ENCODE measurements around the gene MANF. TPM values are rescaled to one million over a fixed set of nuclear protein-coding genes. Genes with fewer than 3 reads are reported as not detected.

Gene MANF
- total and polyA plus RNA-seq, 2 donors from 2014 or later: 96.5 to 224 TPM

DNA sequence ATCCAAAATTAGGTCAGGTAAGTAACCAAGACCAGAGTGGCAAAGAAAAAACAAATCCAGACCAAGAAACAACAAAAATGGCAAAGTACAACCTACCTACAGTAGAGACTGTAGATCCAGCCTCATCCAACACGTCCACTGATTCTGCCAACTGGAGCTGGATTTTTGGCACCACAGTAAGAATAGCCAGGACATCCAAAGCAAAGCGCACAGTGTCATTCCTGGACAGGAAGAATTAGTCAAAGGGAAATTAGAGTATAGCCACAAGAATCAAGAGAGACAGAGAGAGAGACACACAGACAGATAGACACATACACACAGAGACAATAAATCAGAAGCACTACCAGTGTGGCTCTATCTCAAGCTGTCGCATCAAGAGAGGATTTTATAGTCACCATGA lies 37.1 kb downstream of the MANF start:
- no peak for FAIRE-seq
- intact Hi-C loops (cut with DNase I): no loop called here

DNA sequence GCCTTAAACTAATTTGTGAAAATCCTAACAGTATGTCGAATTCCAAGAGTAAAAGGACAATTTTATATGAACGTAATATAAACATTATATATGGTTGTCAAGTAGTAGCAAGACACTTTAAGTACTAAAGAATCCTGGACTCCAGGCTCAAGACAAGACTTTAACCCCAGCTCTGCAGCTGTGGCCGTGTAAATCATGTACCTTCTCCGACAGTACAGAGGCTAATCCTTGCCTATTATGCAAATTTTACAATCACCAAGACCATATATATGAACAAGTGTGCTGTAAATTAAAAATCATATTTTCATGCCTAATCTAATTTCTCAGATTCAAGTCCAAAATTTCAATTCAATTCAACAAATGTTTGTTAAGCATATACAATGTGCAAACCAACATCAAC lies 41.8 kb downstream of the MANF start:
- no peak for DNase-seq
- no peak for FAIRE-seq
- TF ChIP-seq CTCF (IDR thresholded peaks at IDR 0.05; ENCODE audit: borderline replicate concordance, extremely low read depth, insufficient read depth): no peak
- H3K4me1 ChIP-seq (ENCODE audit: control insufficient read depth in 2 of 3, insufficient read depth in 2 of 3, low read depth in 1 of 3, low read length in 3 of 3): no peaks in the 10 kb centered on the region
- H3K4me3 ChIP-seq (ENCODE audit: low read length in 3 of 3): no peak overlapping the region
- H3K27ac ChIP-seq (ENCODE audit: low read depth in 2 of 2, low read length in 2 of 2): no peak overlapping the region
- no peaks in the 10 kb centered on the region for H3K9me3 ChIP-seq (ENCODE audit: control insufficient read depth in 2 of 3, insufficient read depth in 1 of 3, low read length in 3 of 3)
- intact Hi-C loops (cut with DNase I): no loop called here
- H3K27me3 ChIP-seq (ENCODE audit: control insufficient read depth, insufficient read depth, low read length): no peaks in the 10 kb centered on the region
- H3K36me3 ChIP-seq (ENCODE audit: control insufficient read depth in 2 of 3, insufficient read depth in 3 of 3, low read length in 3 of 3): peaks cover 5 to 15% (median 7%) of the 10 kb centered on the region in 3 donors
- H3K9ac ChIP-seq (ENCODE audit: low read length in 3 of 3): no peak overlapping the region

More for the DNA sequence above, 37.1 kb downstream of the MANF start:
- Histone ChIP-seq H3K27ac (ENCODE audit: low read depth in 2 of 2, low read length in 2 of 2) (no peak overlapping the region), H3K9me3 (ENCODE audit: control insufficient read depth in 2 of 3, insufficient read depth in 1 of 3, low read length in 3 of 3) (no peaks in the 10 kb centered on the region), H3K4me3 (ENCODE audit: low read length in 3 of 3) (no peak overlapping the region), H3K4me1 (ENCODE audit: control insufficient read depth in 2 of 3, insufficient read depth in 2 of 3, low read depth in 1 of 3, low read length in 3 of 3) (no peaks in the 10 kb centered on the region), H3K9ac (ENCODE audit: low read length in 3 of 3) (no peak overlapping the region), H3K36me3 (ENCODE audit: control insufficient read depth in 2 of 3, insufficient read depth in 3 of 3, low read length in 3 of 3) (peaks cover 4 to 19% (median 13%) of the 10 kb centered on the region in 3 donors), H3K27me3 (ENCODE audit: control insufficient read depth, insufficient read depth, low read length) (no peaks in the 10 kb centered on the region)
- no peak for DNase-seq
- no peak for TF ChIP-seq CTCF (IDR thresholded peaks at IDR 0.05; ENCODE audit: borderline replicate concordance, extremely low read depth, insufficient read depth)

DNA sequence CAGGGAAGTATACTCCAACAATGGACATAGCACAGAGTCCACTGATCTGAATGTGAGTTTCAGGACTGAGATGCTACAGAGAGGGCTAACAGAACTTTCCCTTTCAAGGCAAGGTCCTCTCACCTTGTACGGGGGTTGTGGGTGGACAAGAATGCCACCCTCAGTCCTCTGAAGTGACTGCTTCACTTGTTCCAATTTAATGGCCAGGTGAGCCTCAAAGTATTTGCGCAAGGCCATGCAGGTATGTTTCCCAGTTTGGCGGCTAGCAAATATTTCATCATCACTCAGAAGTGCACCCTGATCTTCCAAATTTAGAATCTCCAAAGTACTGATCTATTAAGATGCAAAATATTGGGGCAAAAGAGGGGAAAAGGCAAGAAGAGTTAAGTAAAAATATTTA lies 44.0 kb downstream of the MANF start:
- TF ChIP-seq CTCF (IDR thresholded peaks at IDR 0.05; ENCODE audit: borderline replicate concordance, extremely low read depth, insufficient read depth): no peak
- H3K9ac ChIP-seq (ENCODE audit: low read length in 3 of 3): no peak overlapping the region
- no peak overlapping the region for H3K4me3 ChIP-seq (ENCODE audit: low read length in 3 of 3)
- intact Hi-C loops (cut with DNase I): no loop called here
- no peaks in the 10 kb centered on the region for H3K27me3 ChIP-seq (ENCODE audit: control insufficient read depth, insufficient read depth, low read length)
- peaks cover 5 to 15% (median 8%) of the 10 kb centered on the region in 3 donors for H3K36me3 ChIP-seq (ENCODE audit: control insufficient read depth in 2 of 3, insufficient read depth in 3 of 3, low read length in 3 of 3)
- FAIRE-seq (no peak), DNase-seq (no peak)
- H3K27ac ChIP-seq (ENCODE audit: low read depth in 2 of 2, low read length in 2 of 2): no peak overlapping the region
- H3K9me3 ChIP-seq (ENCODE audit: control insufficient read depth in 2 of 3, insufficient read depth in 1 of 3, low read length in 3 of 3): no peaks in the 10 kb centered on the region
- no peaks in the 10 kb centered on the region for H3K4me1 ChIP-seq (ENCODE audit: control insufficient read depth in 2 of 3, insufficient read depth in 2 of 3, low read depth in 1 of 3, low read length in 3 of 3)

DNA sequence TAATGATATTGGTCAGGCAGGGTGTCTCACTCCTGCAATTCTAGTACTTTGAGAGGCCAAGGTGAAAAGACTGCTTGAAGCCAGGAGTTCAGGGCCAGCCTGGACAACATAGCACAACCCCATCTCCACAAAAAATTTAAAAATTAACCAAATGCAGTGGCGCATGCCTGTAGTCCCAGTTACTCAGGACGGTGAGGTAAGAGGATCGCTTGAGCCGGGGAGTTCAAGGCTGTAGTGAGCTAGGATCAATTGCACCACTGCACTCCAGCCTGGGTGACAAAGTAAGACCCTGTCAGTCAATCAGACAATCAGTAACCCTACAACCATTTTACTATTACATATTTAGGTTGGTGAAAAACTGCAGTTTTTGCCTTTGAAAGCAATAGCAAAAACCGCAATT lies 49.0 kb downstream of the MANF start:
- DNase-seq (no peak), FAIRE-seq (no peak)
- no peak for TF ChIP-seq CTCF (IDR thresholded peaks at IDR 0.05; ENCODE audit: borderline replicate concordance, extremely low read depth, insufficient read depth)
- no peaks in the 10 kb centered on the region for H3K27me3 ChIP-seq (ENCODE audit: control insufficient read depth, insufficient read depth, low read length)
- peaks cover 0 to 13% (median 9%) of the 10 kb centered on the region in 3 donors for H3K36me3 ChIP-seq (ENCODE audit: control insufficient read depth in 2 of 3, insufficient read depth in 3 of 3, low read length in 3 of 3)
- intact Hi-C loops (cut with DNase I): no loop called here
- no peaks in the 10 kb centered on the region for H3K4me1 ChIP-seq (ENCODE audit: control insufficient read depth in 2 of 3, insufficient read depth in 2 of 3, low read depth in 1 of 3, low read length in 3 of 3)
- no peak overlapping the region for H3K27ac ChIP-seq (ENCODE audit: low read depth in 2 of 2, low read length in 2 of 2)
- no peak overlapping the region for H3K9ac ChIP-seq (ENCODE audit: low read length in 3 of 3)
- H3K4me3 ChIP-seq (ENCODE audit: low read length in 3 of 3): no peak overlapping the region
- H3K9me3 ChIP-seq (ENCODE audit: control insufficient read depth in 2 of 3, insufficient read depth in 1 of 3, low read length in 3 of 3): no peaks in the 10 kb centered on the region

Measured in kidney (tissue), 14 donors.